ENCODE measurements around the gene KATNAL2. TPM values are rescaled to one million over a fixed set of nuclear protein-coding genes. Genes with fewer than 3 reads are reported as not detected.
A peak's percentile ranks its signal among the peaks of the same experiment; 100 is the strongest.

Gene KATNAL2
- total and polyA plus RNA-seq, 10 of the 15 experiments (the other 5 are each of a cell fraction or from before 2014, with no cell fraction given), result 0.20 to 2.4 (median 1.7) TPM

GRCh38 chr18:47120428-47120827, 203.0 kb downstream of the KATNAL2 start (continued):
- TF ChIP-seq E2F8 (IDR thresholded peaks at IDR 0.05; ENCODE audit: low read depth, partially characterized antibody) (no peak), MTA3 (IDR thresholded peaks at IDR 0.05; ENCODE audit: borderline replicate concordance, low read length) (0 out of 2 replicates have a peak, but pooled peaks have one; percentile 43), FOS (IDR thresholded peaks at IDR 0.05; ENCODE audit: borderline replicate concordance, extremely low read depth, insufficient read length) (no peak), HDAC6 (IDR thresholded peaks at IDR 0.05; ENCODE audit: unreplicated experiment) (no peak), IRF4 (IDR thresholded peaks at IDR 0.05; ENCODE audit: low read depth, low read length) (peak; percentile 82), EZH2 (IDR thresholded peaks at IDR 0.05; ENCODE audit: borderline replicate concordance, control insufficient read depth, low read depth, low read length) (no peak), JUND (IDR thresholded peaks at IDR 0.05; ENCODE audit: low read depth, low read length) (no peak), SRF (IDR thresholded peaks at IDR 0.05; ENCODE audit: low read depth in 2 of 2, low read length in 2 of 2) (peak in 1 of 2 experiments; percentile 59; a peak in 1 of 4 replicates), IKZF1 (conservative IDR thresholded peaks at IDR 0.05) (peak; percentile 36; the same call in 1 of the 2 replicates), ZNF24 (IDR thresholded peaks at IDR 0.05) (no peak), CREM (IDR thresholded peaks at IDR 0.05; ENCODE audit: low read depth) (peak; percentile 76), WRNIP1 (IDR thresholded peaks at IDR 0.05; ENCODE audit: borderline replicate concordance, low read depth, low read length) (no peak), NFYA (IDR thresholded peaks at IDR 0.05; ENCODE audit: borderline replicate concordance, low read depth, low read length) (no peak), E4F1 (IDR thresholded peaks at IDR 0.05; ENCODE audit: borderline replicate concordance, partially characterized antibody) (no peak), NRF1 (conservative IDR thresholded peaks at IDR 0.05; ENCODE audit: low read depth, low read length) (no peak), ZZZ3 (IDR thresholded peaks at IDR 0.05; ENCODE audit: control insufficient read depth, insufficient read length, low read depth) (no peak), RELB (IDR thresholded peaks at IDR 0.05; ENCODE audit: low read depth) (peak; percentile 22; the same call in 1 of the 2 replicates), POLR2AphosphoS2 (IDR thresholded peaks at IDR 0.05; ENCODE audit: low read depth, low read length) (no peak), PKNOX1 (IDR thresholded peaks at IDR 0.05) (no peak), NR2C1 (IDR thresholded peaks at IDR 0.05) (no peak)
- TF ChIP-seq, protein P1, sequence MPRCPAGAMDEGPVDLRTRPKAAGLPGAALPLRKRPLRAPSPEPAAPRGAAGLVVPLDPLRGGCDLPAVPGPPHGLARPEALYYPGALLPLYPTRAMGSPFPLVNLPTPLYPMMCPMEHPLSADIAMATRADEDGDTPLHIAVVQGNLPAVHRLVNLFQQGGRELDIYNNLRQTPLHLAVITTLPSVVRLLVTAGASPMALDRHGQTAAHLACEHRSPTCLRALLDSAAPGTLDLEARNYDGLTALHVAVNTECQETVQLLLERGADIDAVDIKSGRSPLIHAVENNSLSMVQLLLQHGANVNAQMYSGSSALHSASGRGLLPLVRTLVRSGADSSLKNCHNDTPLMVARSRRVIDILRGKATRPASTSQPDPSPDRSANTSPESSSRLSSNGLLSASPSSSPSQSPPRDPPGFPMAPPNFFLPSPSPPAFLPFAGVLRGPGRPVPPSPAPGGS (IDR thresholded peaks at IDR 0.05; ENCODE audit: borderline replicate concordance, insufficient read depth, low read depth, low read length, poor library complexity, severe bottlenecking), result peak; percentile 78
